Activated CD4-positive, CD25-positive, alpha-beta regulatory T cell (primary cell): ENCODE measurements around the gene GRIK4.
A peak's percentile ranks its signal among the peaks of the same experiment; 100 is the strongest.
"Not testable (repeated sequence)": the region's sequence is repeated elsewhere in the genome, so short reads cannot be mapped to it uniquely, and the experiment has no call there.

ENCODE experiments used
- DNase-seq, 4 experiments: peaks; one replicate each; lab custom pipeline; 2025; lab: John Stamatoyannopoulos, UW

Gene GRIK4

DNA sequence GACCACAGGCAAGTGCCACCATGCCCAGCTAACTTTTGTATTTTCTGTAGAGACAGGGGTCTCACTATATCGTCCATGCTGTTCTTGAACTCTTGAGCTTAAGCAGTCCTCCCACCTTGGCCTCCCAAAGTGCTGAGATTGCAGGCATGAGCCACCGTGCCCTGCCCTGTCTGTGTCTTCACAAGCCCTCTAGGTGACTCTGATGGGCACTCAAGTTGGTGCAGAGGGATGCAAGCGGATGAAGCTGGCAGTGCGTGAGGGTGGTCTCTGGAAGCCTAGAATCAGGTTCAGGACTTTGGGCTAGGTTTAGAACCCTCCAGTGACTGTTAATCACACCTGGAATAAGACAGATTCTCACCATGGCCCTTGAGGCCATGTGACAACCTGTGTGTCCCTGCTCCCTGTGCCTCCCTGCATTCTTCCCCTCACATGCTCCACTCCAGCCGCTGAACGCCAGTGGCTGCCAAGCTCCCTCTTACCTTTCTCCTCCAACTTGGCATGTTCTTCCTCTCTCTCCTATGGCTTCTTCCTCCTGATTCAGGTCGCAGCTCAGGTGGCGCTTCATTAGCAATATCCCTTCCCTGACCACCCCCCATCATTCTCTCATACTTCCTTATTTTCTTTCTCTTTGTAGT is 270.1 kb downstream of the GRIK4 start:
- DNase-seq, result no peak

DNA sequence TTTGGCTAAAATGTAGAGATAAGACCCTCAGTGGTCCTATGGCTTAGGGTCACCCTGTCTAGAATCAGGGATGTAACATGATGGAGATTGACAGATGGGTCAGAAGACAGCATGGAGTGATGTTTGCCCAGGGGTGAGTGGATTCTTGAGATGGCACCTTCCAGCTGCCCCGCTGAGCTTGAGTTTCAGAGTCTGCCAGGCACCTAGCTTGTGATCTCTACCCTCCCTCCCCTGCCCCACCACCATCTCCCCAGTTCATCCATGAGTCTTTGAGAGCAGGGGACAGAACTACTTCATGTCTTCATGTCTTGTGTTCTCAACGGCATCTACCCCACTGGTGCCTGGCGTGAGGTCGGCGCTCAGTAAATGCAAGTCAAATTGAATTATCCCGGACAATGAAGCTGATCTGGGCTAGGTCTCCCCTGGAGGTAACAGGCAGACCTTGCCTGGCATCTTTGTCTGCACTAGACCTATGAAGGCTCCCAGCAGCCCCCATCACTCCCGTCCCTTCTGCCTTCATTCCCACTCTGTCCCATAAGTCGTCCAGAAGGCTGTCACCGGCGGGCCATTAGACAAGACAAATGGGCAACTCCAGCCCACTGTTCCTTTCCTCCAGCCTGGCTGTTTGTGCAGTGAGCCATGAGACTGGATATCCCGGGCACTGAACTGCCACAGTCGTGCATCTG is 273.2 kb downstream of the GRIK4 start:
- no peak for DNase-seq

GRCh38 chr11:120785576-120785975 is 274.0 kb downstream of the GRIK4 start:
- DNase-seq, result no peak

DNA sequence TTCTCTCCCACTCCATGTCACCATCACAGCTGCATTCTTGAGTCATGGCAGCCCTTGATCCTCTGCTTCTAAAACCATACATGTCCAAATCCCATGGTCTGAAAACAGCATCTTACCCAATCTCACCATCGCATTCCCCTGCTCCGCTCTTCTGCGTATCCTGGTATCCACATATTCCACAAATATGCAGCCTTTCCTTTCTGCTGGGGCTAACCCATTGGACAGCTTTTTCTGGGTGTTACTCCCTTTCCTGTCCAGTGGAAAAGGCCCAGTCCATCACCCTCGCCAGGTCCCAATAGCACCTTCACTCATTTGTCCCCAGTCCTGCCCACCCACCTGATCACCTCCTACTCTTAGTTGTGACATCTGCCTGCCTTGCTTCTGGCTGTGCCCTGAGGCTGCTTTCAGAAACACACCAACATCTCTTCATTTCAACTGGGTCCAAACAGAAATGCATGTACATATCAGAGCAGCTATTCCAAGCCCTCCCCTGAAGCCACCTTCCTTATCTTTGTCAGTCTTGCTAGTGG is 274.7 kb downstream of the GRIK4 start:
- no peak for DNase-seq

DNA sequence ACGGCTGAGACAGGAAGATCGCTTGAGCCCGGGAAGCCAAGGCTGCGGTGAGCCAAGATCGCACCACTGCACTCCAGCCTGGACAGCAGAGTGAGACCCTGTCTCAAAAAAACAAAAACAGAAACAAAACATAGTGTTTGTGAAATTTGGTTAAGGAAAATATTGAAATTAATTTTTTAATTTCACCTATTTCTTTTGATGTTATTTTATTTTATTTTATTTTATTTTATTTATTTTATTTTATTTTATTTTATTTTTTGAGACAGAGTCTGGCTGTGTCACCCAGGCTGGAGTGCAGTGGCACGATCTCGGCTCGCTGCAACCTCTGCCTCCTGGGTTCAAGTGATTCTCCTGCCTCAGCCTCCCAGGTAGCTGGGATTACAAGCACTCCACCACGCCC is 275.7 kb downstream of the GRIK4 start:
- DNase-seq, result not testable (repeated sequence)

DNA sequence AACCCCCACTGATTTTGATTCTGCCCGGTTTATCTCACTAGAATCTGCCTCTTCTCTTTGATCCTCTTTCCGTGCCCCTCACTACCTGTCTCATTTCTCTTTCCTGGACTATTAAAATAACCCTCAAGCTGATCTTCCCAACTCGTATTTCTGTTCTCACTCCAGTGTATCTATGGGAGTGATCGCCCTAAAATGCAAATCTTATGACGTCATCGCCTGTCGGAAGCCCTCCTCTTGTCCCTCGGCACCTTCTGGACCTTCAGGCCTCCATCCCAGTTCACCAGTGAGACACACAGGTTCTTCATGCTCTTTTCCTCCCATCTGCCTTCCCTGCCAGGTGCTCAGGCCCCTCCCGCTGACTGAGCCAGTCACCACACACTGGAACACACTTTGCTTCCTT is 277.8 kb downstream of the GRIK4 start:
- DNase-seq, result no peak

- no peak for DNase-seq
Observed at GRCh38 chr11:120792306-120792705, 280.8 kb downstream of the GRIK4 start.

- DNase-seq, result no peak
Observed at GRCh38 chr11:120793150-120793549, 281.6 kb downstream of the GRIK4 start.

DNA sequence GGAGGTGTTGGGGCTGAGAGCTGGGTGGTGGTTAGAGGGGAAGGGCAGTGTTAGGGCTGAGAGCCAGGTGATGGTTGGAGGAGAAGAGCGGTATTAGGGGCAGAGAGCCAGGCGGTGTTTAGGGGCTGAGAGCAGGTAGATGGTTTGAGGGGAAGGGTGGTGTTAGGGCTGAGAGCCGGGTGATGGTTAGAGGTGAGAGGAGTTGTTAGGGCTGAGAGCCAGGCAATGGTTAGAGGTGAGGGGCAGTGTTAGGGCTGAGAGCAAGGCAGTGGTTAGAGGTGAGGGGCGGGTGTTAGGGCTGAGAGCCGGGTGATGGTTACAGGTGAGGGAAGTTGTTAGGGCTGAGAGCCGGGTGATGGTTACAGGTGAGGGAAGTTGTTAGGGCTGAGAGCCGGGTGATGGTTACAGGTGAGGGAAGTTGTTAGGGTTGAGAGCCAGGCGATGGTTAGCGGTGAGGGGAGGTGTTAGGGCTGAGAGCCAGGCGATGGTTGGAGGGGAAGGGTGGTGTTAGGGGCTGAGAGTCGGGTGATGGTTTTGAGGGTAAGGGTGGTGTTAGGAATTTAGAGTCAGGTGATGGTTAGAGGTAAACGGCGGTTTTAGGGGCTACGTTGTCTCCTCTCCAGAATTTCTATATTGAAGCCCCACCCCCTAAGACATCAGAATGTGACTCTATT is 282.4 kb downstream of the GRIK4 start:
- DNase-seq, result no peak

DNA sequence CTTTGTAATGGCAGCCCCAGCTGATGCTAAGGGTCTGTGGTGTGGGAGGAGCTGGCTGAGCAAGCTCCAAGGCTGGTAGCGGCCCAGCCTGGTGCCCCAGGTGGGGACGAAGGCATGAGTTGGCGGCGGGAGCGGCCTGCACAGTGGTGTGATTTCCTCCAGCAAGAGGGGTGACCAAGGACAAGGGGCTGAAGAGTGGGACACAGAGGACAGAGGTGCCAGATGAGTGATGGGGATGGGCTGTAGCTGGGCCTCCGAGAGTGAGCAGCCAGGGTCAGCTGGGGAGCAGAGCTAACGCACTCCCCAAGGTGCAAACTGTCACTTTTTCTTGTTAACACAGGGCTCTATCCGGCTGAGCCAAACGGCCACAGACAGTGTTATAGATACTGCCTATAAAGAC is 283.2 kb downstream of the GRIK4 start:
- DNase-seq, result no peak

GRCh38 chr11:120795185-120795584 is 283.6 kb downstream of the GRIK4 start:
- no peak for DNase-seq

DNA sequence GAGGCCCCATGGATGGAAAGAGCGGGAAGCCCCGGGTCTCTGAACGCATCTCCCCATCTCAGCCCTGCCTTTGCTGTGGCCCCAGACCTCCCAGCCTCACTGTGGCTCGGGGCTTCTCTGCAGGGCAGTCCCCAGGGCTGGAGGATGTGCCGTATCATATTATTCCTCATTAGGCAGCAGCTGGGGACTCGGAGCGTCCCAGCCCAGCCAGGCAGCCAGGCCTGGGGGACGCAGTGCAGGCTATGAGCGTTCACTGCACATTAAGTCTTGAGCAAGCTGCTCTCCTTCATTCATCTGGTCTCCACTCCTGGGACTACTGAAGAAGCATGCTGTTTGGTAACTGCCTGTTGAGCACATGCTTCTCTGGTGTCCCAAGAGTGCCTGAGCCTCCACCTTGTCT is 285.6 kb downstream of the GRIK4 start:
- DNase-seq, result no peak

- no peak for DNase-seq
Observed at GRCh38 chr11:120798854-120799253, 287.3 kb downstream of the GRIK4 start.

DNA sequence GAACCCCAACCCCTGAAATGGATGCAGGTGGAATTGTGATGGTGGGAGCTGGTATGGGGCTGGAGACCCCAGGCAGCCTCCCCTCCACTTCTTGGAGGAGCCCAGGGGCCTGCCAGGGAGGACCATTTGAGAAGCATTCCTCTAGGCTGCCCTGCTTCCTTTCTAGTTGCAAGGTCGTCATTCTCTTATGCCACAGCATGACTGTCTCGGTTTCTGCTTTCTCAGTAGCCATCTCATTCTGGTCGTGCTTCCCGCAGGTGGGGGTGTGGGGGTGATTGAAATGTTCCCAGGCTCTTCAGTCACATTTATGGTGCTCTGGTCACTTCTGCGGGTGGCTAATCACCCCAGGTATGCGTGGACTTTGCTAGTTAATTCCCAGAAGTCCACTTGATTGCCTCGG is 288.7 kb downstream of the GRIK4 start:
- DNase-seq, result no peak

DNA sequence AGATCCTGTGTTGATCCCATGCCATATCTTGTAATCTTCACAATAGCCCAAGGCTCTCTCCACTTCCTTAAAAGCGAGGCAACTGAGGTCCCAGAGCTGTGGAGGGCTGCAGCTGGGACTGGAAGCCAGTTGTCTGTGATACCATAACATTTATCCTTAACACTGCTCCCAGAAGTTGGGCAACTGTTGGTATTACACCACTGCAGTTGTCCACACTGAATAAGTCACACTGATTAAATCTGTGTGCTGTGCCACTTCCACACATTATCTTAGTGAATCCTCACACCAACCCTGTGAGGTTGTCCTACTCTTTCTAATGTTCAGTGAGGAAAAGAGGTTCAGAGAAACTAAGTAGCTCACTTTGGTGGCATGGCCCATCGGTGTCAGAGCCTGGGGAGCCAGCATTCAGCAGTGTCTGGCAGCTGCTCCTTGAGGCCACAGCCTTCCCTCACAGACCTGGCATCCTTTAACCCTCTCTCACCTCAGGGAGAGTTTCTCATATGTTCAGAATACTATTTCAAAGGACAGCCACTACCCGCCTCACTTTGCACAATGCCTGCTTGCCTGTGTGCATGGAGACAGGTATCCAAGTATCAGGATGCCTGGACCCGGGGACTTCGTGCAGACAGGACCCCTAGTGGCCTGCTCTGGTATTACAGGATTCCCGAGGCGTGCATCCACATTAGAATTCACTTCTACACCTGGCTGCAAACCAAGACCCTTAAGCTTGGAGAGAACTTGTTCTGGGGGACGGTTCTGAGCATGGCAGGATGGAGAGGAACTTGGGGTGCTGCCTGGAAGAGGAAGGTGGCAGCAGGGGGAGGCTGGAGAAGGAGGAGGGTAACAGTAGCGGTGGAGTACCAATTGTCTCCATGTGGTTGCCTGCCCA is 290.5 kb downstream of the GRIK4 start:
- peak in 2 of 4 experiments; percentile 13 to 33 for DNase-seq

DNA sequence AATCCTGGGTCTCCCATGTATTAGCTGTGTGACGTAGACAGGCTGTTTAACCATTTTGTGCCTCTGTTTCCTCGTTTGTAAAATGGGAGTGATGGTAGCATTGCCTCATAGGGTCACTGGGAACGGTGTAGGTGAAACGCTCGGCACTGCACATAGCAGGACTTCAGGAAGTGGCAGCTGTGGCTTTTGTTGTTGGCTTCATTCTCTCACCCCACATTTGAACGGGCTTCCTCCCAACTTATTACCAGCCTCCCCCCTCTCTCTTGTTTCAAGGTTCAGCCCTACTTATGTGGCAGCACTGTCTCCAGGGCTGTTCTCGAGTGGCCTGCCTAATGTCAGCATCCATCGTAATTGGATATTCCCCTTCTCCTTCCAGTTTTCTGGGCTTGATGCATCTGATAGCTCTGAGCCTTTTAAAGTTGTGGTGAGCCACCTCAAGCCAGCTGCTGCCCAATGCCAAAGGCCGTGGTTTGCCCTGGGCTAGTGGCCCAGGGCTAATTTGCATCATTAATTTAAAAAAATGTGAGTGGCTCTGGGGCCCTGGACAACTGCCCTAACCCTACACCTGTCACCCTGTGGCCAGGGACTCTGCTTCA is 294.5 kb downstream of the GRIK4 start:
- DNase-seq, result no peak

GRCh38 chr11:120807414-120808150 is 296.0 kb downstream of the GRIK4 start:
- no peak for DNase-seq

GRCh38 chr11:120808616-120809050 is 297.1 kb downstream of the GRIK4 start:
- DNase-seq, result no peak

DNA sequence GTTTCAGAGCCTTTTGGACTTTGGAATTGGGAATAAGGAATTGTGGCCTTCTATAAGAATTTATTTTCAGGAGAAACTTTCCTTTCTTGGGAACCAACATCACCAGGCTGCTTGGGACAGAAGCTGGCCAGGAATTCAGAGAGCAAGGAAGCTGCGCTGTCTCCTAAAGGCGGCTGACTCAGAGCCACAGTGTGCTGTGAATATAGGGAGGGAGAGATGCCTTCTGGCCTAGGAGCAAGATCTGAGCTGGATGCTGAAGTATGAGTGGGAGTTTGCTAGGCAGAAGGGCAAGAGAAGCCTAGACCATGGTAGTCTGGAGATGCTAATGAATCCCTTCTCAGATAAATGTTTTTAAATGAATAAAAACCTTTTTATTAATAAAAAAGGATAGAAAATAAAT is 298.7 kb downstream of the GRIK4 start:
- DNase-seq, result no peak

DNA sequence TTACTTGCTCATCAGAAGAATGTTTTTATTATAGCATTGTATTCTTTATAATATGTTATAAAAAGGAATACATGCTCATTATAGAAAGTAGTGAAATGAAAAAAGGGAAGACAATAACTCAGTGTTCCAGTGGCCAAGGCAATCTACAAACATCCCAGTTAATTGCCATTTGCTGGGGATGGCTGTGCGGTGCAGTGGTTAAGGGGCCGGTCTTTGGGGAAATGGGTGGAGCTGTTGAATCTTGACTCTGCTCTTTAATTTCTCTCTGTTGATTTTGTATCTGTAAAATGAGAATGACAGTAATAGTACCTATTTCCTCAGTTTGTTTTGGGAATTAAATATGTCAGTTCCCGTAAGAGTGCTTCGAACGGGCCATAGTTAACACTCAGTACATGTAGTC is 299.7 kb downstream of the GRIK4 start:
- DNase-seq, result no peak

GRCh38 chr11:120811731-120812130 is 300.2 kb downstream of the GRIK4 start:
- no peak for DNase-seq
